GM19372 (cell line): ENCODE data around the gene LRRFIP1.

Experiments
- ATAC-seq: cut with Tn5 transposase; IDR thresholded peaks from one replicate; pipeline ENCODE4 v1.9.1; 2021; ENCODE audit warnings: mild to moderate bottlenecking, low read depth, moderate library complexity; ENCODE audit not compliant: unreplicated experiment

Gene LRRFIP1

GRCh38 chr2:237638176-237638575 is 10.8 kb downstream of the LRRFIP1 start:
- no peak for ATAC-seq

GRCh38 chr2:237639052-237639835 is 11.9 kb downstream of the LRRFIP1 start:
- no peak for ATAC-seq

GRCh38 chr2:237639836-237640220 is 12.4 kb downstream of the LRRFIP1 start:
- ATAC-seq = no peak

- no peak for ATAC-seq
These were observed 13.2 kb downstream of the LRRFIP1 start for GRCh38 chr2:237640493-237640998.

GRCh38 chr2:237642038-237642734 is 14.8 kb downstream of the LRRFIP1 start:
- ATAC-seq = no peak

- ATAC-seq = no peak
These were observed 15.7 kb downstream of the LRRFIP1 start for GRCh38 chr2:237643066-237643465.

- ATAC-seq = no peak
These were observed 16.4 kb downstream of the LRRFIP1 start for GRCh38 chr2:237643582-237644380.

- no peak for ATAC-seq
These were observed 17.0 kb downstream of the LRRFIP1 start for GRCh38 chr2:237644381-237644703.

- no peak for ATAC-seq
These were observed 17.9 kb downstream of the LRRFIP1 start for GRCh38 chr2:237645261-237645660.

GRCh38 chr2:237647176-237648015 is 20.0 kb downstream of the LRRFIP1 start:
- no peak for ATAC-seq

GRCh38 chr2:237648016-237648381 is 20.6 kb downstream of the LRRFIP1 start:
- ATAC-seq = no peak

GRCh38 chr2:237649541-237650454 is 22.4 kb downstream of the LRRFIP1 start:
- no peak for ATAC-seq

GRCh38 chr2:237650455-237650850 is 23.1 kb downstream of the LRRFIP1 start:
- no peak for ATAC-seq

- no peak for ATAC-seq
These were observed 24.4 kb downstream of the LRRFIP1 start for GRCh38 chr2:237651761-237652160.

- ATAC-seq = no peak
These were observed 24.8 kb downstream of the LRRFIP1 start for GRCh38 chr2:237652181-237652580.

GRCh38 chr2:237652854-237653253 is 25.5 kb downstream of the LRRFIP1 start:
- no peak for ATAC-seq

GRCh38 chr2:237653776-237654558 is 26.6 kb downstream of the LRRFIP1 start:
- no peak for ATAC-seq

- no peak for ATAC-seq
These were observed 29.7 kb downstream of the LRRFIP1 start for GRCh38 chr2:237657063-237657462.
